HCT116 (cell line): ENCODE results near the gene ZNF536. TPM values are rescaled to one million over a fixed set of nuclear protein-coding genes. Genes with fewer than 3 reads are reported as not detected.
"Not testable (repeated sequence)": the region's sequence is repeated elsewhere in the genome, so short reads cannot be mapped to it uniquely, and the experiment has no call there.

Source experiments
- ATAC-seq: fragments of 200-7000 bp; cut with Tn5 transposase; 2 replicates; pipeline ENCODE4 v1.9.1; 2020; ENCODE audit warnings: mild to moderate bottlenecking, moderate library complexity
- BruUV-seq: library from RNA; stranded (reverse); fragments of 400-500 nt; replicated peaks from 2 replicates; lab custom pipeline; 2021; lab: Mats Ljungman, UMichigan
- CTCF ChIA-PET: fragments of 300-600 bp; sonication (Branson Sonifier 250); formaldehyde crosslinking; loops from one replicate; lab custom pipeline; 2021; ENCODE audit warnings: antibody characterized with exemption; lab: Charles Lee
- POLR2A ChIA-PET: fragments of 300-600, 350-600 bp; sonication (Branson Sonifier 250); formaldehyde crosslinking; loops from one replicate; lab custom pipeline; 2021; ENCODE audit warnings: antibody characterized with exemption; lab: Charles Lee
- RAD21 ChIA-PET, 2 experiments: fragments of 300-600 bp; sonication (Branson Sonifier 250); formaldehyde crosslinking; loops; one replicate each; lab custom pipeline; 2023; ENCODE audit warnings: low total read pairs in 2 of 2; ENCODE audit not compliant: uncharacterized antibody in 2 of 2, unreplicated experiment in 2 of 2, low non-redundant PET in 1 of 2; lab: Charles Lee
- DNase-seq: peaks from one replicate; pipeline ENCODE4 v3.0.0-alpha.2; 2010; ENCODE audit warnings: low read depth, low spot score
- H2AFZ ChIP-seq: fragments of 200-600 bp; shearing (Covaris generic), sonication (generic); 2 replicates; pipeline ENCODE4 v1.6.1; 2017; ENCODE audit warnings: low read depth, mixed run types, mixed read lengths, antibody characterized with exemption, low read length; ENCODE audit not compliant: poor library complexity, severe bottlenecking
- H3K27ac ChIP-seq: 2 replicates; pipeline ENCODE4 v1.5.1; 2012; ENCODE audit warnings: low read depth, low read length
- H3K27me3 ChIP-seq: fragments of 200-600 bp; sonication (generic); 2 replicates; pipeline ENCODE4 v1.6.1; 2016; ENCODE audit warnings: mixed run types, low read length, mixed read lengths; ENCODE audit not compliant: insufficient read depth
- H3K36me3 ChIP-seq, 2 experiments: fragments of 200-500 bp in 1 of 2; fragments of 200-600 bp in 1 of 2; sonication (Bioruptor generic) in 1 of 2; sonication (generic) in 1 of 2; 2 replicates each; pipeline versions ENCODE4 v1.5.1 to v1.6.1; 2014 to 2016; ENCODE audit warnings: low read length in 2 of 2, inconsistent platforms in 1 of 2, mixed read lengths in 1 of 2, mixed run types in 1 of 2; ENCODE audit not compliant: insufficient read depth in 2 of 2, control insufficient read depth in 1 of 2
- H3K4me1 ChIP-seq, 2 experiments: fragments of 200-600 bp in 1 of 2; sonication (generic) in 1 of 2; 2 replicates each; pipeline versions ENCODE4 v1.5.1 to v1.6.1; 2012 to 2017; ENCODE audit warnings: low read length in 2 of 2, inconsistent platforms in 1 of 2, mild to moderate bottlenecking in 1 of 2, mixed read lengths in 1 of 2, mixed run types in 1 of 2, moderate library complexity in 1 of 2; ENCODE audit not compliant: insufficient read depth in 2 of 2, control insufficient read depth in 1 of 2
- H3K4me2 ChIP-seq: fragments of 200-600 bp; sonication (generic); 2 replicates; pipeline ENCODE4 v1.6.1; 2017; ENCODE audit warnings: mixed run types, low read length, mixed read lengths
- H3K4me3 ChIP-seq, 2 experiments: fragments of 200-600 bp in 1 of 2; sonication (generic) in 1 of 2; replicated peaks in 1 of 2; 2 replicates each; pipeline ENCODE4 v1.5.1; 2011 to 2016; ENCODE audit warnings: low read length in 2 of 2, control low read depth in 1 of 2, low read depth in 1 of 2, mild to moderate bottlenecking in 1 of 2, mixed read lengths in 1 of 2, mixed run types in 1 of 2
- H3K79me2 ChIP-seq: fragments of 200-600 bp; sonication (generic); 2 replicates; pipeline ENCODE4 v1.6.1; 2017; ENCODE audit warnings: mild to moderate bottlenecking, mixed run types, low read length, moderate library complexity, mixed read lengths; ENCODE audit not compliant: insufficient read depth
- H3K9ac ChIP-seq: fragments of 200-600 bp; sonication (generic); 2 replicates; pipeline ENCODE4 v1.6.1; 2016; ENCODE audit warnings: low read length, mixed read lengths
- H3K9me2 ChIP-seq: fragments of 200-600 bp; sonication (generic), shearing (Covaris generic); 2 replicates; pipeline ENCODE4 v1.6.1; 2017; ENCODE audit warnings: mixed run types, mild to moderate bottlenecking, moderate library complexity; ENCODE audit not compliant: insufficient read depth
- H3K9me3 ChIP-seq, 2 experiments: fragments of 200-500 bp in 1 of 2; fragments of 200-600 bp in 1 of 2; sonication (Bioruptor generic) in 1 of 2; sonication (generic) in 1 of 2; 2 replicates each; pipeline ENCODE4 v1.6.1; 2014 to 2017; ENCODE audit warnings: low read length in 2 of 2, mixed read lengths in 2 of 2, inconsistent platforms in 1 of 2, low read depth in 1 of 2, mild to moderate bottlenecking in 1 of 2, mixed run types in 1 of 2, moderate library complexity in 1 of 2; ENCODE audit not compliant: control insufficient read depth in 1 of 2, insufficient read depth in 1 of 2
- H4K20me1 ChIP-seq: fragments of 200-600 bp; sonication (generic), shearing (Covaris generic); 2 replicates; pipeline ENCODE4 v1.6.1; 2017; ENCODE audit warnings: mixed run types, mild to moderate bottlenecking, moderate library complexity; ENCODE audit not compliant: insufficient read depth
- CEBPB ChIP-seq: IDR thresholded peaks from 2 replicates; pipeline ENCODE4 v1.6.1; 2012; ENCODE audit warnings: low read depth
- CTCF ChIP-seq, 3 experiments: fragments of 200-600 bp in 1 of 3; sonication (generic) in 1 of 3; IDR thresholded peaks in 2 of 3; conservative IDR thresholded peaks in 1 of 3; 2 replicates each; pipeline ENCODE4 v1.5.1; 2012 to 2017; ENCODE audit warnings: low read depth in 2 of 3, low read length in 2 of 3, antibody characterized with exemption in 1 of 3, borderline replicate concordance in 1 of 3, control low read depth in 1 of 3, mild to moderate bottlenecking in 1 of 3, mixed read lengths in 1 of 3, mixed run types in 1 of 3, moderate library complexity in 1 of 3; ENCODE audit not compliant: insufficient read depth in 1 of 3
- EZH2 ChIP-seq: fragments of 200-600 bp; sonication (generic); IDR thresholded peaks from 2 replicates; pipeline ENCODE4 v1.6.1; 2017; ENCODE audit warnings: antibody characterized with exemption, mixed run types
- EZH2phosphoT487 ChIP-seq: fragments of 200-600 bp; IDR thresholded peaks from 2 replicates; pipeline ENCODE4 v1.6.1; 2018; ENCODE audit warnings: antibody characterized with exemption, borderline replicate concordance
- POLR2A ChIP-seq: IDR thresholded peaks from 2 replicates; pipeline ENCODE4 v1.7.0; 2011; ENCODE audit warnings: borderline replicate concordance; ENCODE audit not compliant: insufficient read depth, insufficient read length; ENCODE audit errors: extremely low read depth
- RAD21 ChIP-seq: IDR thresholded peaks from 2 replicates; pipeline ENCODE4 v1.6.1; 2012; ENCODE audit warnings: low read depth, mild to moderate bottlenecking
- SIN3A ChIP-seq: IDR thresholded peaks from 2 replicates; pipeline ENCODE4 v1.6.1; 2012; ENCODE audit warnings: low read depth
- SRF ChIP-seq: IDR thresholded peaks from 2 replicates; pipeline ENCODE4 v1.6.1; 2012; ENCODE audit warnings: low read depth
- TCF7L2 ChIP-seq: IDR thresholded peaks from 2 replicates; pipeline ENCODE4 v1.7.0; 2011; ENCODE audit warnings: borderline replicate concordance, inconsistent platforms; ENCODE audit not compliant: insufficient read depth, insufficient read length; ENCODE audit errors: extremely low read depth
- YY1 ChIP-seq: IDR thresholded peaks from 2 replicates; pipeline ENCODE4 v1.6.1; 2011; ENCODE audit warnings: low read length, low read depth, moderate library complexity, mild to moderate bottlenecking; ENCODE audit not compliant: insufficient replicate concordance; ENCODE audit errors: extremely low read depth
- ZBTB33 ChIP-seq: IDR thresholded peaks from 2 replicates; pipeline ENCODE4 v1.6.1; 2011; ENCODE audit warnings: mild to moderate bottlenecking, low read length, moderate library complexity; ENCODE audit not compliant: insufficient replicate concordance; ENCODE audit errors: extremely low read depth
- intact Hi-C: fragments of 100-400 bp; cut with micrococcal nuclease; formaldehyde crosslinking; loops from 2 replicates; pipeline ENCODE4 v1.10.0; 2022
- total RNA-seq: library from RNA; stranded (reverse); gene quantifications from one replicate; pipeline ENCODE4 v1.2.1, GENCODE V29; 2021; ENCODE audit not compliant: unreplicated experiment
- TF ChIP-seq, protein P1 (sequence below): IDR thresholded peaks from 2 replicates; pipeline ENCODE4 v1.6.1; 2012

ZNF536 gene
- total RNA-seq, 1 experiment from 2014 or later = not detected

GRCh38 chr19:30394481-30395151 is 22.4 kb downstream of the ZNF536 start (continued):
- TF ChIP-seq CTCF (IDR thresholded peaks at IDR 0.05 in 2 of 3, conservative IDR thresholded peaks at IDR 0.05 in 1 of 3; ENCODE audit: borderline replicate concordance in 1 of 3, insufficient read depth in 1 of 3, low read depth in 2 of 3, low read length in 2 of 3) = no peak
- TF ChIP-seq, protein P1, sequence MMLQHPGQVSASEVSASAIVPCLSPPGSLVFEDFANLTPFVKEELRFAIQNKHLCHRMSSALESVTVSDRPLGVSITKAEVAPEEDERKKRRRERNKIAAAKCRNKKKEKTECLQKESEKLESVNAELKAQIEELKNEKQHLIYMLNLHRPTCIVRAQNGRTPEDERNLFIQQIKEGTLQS = no peak

DNA sequence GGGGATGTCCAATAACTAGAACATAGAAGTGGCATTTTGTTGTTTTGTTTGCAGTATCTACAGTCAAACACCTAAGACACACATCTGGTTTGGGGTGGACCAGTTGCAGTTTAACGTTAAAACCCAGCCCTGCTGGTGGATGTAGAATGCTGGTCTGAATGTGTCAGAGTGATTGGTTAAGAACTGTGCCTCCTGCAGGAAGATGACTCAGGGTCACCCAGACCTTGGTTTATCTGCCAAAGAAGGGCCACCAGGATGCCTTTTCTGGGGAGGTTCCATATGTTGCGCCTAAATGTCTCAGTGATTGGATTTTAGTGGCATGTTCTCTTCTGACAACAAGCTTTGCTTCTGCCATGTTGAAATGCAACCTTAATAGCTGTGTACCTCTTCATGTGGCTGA is 23.1 kb downstream of the ZNF536 start:
- no peak overlapping the region for H3K9ac ChIP-seq
- H3K4me1 ChIP-seq = no peaks in the 10 kb centered on the region
- H4K20me1 ChIP-seq = no peaks in the 10 kb centered on the region
- no peak overlapping the region for H3K27ac ChIP-seq
- no peaks in the 10 kb centered on the region for H3K9me3 ChIP-seq
- no TSS peak for BruUV-seq
- no peak overlapping the region for H3K4me2 ChIP-seq
- no peaks in the 10 kb centered on the region for H3K9me2 ChIP-seq
- H3K36me3 ChIP-seq = no peaks in the 10 kb centered on the region
- H3K4me3 ChIP-seq = no peak overlapping the region
- ChIA-PET RAD21 (no interaction called here), CTCF (no interaction called here), POLR2A (no interaction called here)
- no peak overlapping the region for H2AFZ ChIP-seq
- no peaks in the 10 kb centered on the region for H3K79me2 ChIP-seq
- intact Hi-C loops = no loop called here
- no peak for DNase-seq
- H3K27me3 ChIP-seq = peaks cover 14% of the 10 kb centered on the region; the same call in 1 of the 2 replicates
- TF ChIP-seq SRF (no peak), TCF7L2 (no peak), POLR2A (no peak), YY1 (no peak), SIN3A (no peak), RAD21 (no peak), EZH2 (no peak), ZBTB33 (no peak), CEBPB (no peak), EZH2phosphoT487 (no peak)
- no peak for ATAC-seq

- H2AFZ ChIP-seq, intact Hi-C loops, H3K9ac ChIP-seq, CTCF ChIA-PET, H3K9me2 ChIP-seq, H3K4me3 ChIP-seq, BruUV-seq, H3K27me3 ChIP-seq, ATAC-seq, H3K36me3 ChIP-seq, POLR2A ChIA-PET, H3K27ac ChIP-seq, RAD21 ChIA-PET, H4K20me1 ChIP-seq, DNase-seq, H3K4me1 ChIP-seq, H3K4me2 ChIP-seq, H3K9me3 ChIP-seq, H3K79me2 ChIP-seq: not testable (repeated sequence)
Observed at GRCh38 chr19:30398539-30398938, 26.4 kb downstream of the ZNF536 start.
